HT1080 (cell line): ENCODE results near the gene ZNF565. TPM values are rescaled to one million over a fixed set of nuclear protein-coding genes. Genes with fewer than 3 reads are reported as not detected.
A peak's percentile ranks its signal among the peaks of the same experiment; 100 is the strongest.
"Not testable (repeated sequence)": the region's sequence is repeated elsewhere in the genome, so short reads cannot be mapped to it uniquely, and the experiment has no call there.

Experiments used
- DNase-seq: peaks from one replicate; pipeline ENCODE4 v3.0.0-alpha.2; 2015; ENCODE audit warnings: low read depth
- polyA plus RNA-seq, 2 experiments: library from polyadenylated mRNA; depleted of rRNA; stranded (reverse); fragments of >200 nt; gene quantifications; 2 replicates each; pipeline ENCODE4 v1.2.3, GENCODE V29; 2015
- total RNA-seq: library from RNA; depleted of rRNA; stranded (reverse); fragments of >200 nt; shearing (Covaris generic); gene quantifications from 2 replicates; pipeline ENCODE4 v1.2.3, GENCODE V29; 2014; rRNA removed

ZNF565 gene
- total RNA-seq = 0.90 and 2.2 TPM in 2 replicates
- polyA plus RNA-seq (2015; cell fraction: cytosol; rRNA removed) = 1.3 and 1.8 TPM in 2 replicates
- polyA plus RNA-seq (2015; cell fraction: nucleus; rRNA removed) = 1.8 and 1.9 TPM in 2 replicates

DNA sequence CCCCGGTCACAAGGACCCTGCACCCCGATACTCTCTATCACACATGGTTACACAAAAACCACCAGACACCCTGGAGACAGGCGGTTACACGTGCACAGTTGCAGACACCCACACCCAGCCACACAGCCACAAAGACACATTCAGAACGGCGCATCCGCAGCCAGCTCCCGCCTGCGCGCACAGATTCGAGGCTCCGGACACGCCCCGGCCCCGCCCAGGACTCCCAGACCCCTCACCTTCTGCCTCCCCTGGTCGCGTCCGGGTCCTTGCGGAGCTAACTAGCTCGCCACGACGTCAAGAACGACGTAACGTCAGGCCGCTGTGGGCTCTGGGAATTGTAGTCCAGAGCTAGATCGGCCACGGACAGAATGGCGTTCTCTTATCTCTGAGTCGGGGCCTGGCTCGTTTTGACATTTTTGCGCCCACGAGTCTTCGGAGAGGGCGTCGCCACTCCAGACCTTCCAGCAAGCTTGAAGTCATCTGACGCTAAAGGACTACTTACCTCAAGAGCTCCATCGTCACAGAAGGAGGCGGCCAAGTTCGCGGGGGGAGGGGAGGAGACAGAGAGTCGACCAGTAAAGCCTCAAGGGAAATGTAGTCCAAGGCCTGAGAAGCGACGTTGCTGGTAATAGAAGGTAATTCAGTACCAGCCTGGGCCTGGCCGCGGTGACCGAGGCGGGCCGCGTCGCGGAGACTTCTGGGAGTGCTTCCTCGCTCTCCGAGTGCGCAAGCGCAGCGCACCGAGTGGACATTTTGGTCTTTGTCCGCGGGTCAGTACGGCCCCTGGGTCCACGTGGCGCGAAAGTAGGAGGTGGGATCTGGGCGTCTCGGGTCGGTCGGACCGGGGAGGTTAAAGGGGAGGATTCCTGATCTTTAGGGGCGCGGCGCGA, at the start of gene ZNF565, which contains the start of gene ZNF146:
TSS of gene ZNF565 (minus strand) at position 280 of the 890 bp plus-strand sequence. CDS start 12,680 bp downstream, outside the sequence.
TSS of gene ZNF146 (plus strand) at position 721 of the 890 bp plus-strand sequence. CDS start 21,335 bp downstream, outside the sequence.
- DNase-seq = peak; percentile 97

DNA sequence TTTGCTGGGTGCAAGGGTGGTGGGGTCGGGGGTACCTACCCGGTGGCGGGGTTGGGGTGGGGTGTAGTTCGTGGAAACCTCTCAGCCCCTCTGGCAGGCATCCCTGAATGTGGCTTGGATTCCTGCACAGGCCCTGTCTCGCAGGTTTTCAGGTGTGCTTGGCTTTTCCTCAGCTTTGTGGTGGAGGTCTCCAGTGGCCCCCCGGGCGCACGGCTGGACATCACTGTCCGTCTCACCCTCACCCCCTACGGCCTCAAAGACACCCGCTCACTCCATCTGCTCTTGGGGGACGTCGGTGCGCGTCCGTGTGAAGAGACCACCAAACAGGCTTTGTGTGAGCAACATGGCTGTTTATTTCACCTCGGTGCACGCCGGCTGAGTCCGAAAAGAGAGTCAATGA, 44.7 kb upstream of the ZNF565 start:
- no peak for DNase-seq

DNA sequence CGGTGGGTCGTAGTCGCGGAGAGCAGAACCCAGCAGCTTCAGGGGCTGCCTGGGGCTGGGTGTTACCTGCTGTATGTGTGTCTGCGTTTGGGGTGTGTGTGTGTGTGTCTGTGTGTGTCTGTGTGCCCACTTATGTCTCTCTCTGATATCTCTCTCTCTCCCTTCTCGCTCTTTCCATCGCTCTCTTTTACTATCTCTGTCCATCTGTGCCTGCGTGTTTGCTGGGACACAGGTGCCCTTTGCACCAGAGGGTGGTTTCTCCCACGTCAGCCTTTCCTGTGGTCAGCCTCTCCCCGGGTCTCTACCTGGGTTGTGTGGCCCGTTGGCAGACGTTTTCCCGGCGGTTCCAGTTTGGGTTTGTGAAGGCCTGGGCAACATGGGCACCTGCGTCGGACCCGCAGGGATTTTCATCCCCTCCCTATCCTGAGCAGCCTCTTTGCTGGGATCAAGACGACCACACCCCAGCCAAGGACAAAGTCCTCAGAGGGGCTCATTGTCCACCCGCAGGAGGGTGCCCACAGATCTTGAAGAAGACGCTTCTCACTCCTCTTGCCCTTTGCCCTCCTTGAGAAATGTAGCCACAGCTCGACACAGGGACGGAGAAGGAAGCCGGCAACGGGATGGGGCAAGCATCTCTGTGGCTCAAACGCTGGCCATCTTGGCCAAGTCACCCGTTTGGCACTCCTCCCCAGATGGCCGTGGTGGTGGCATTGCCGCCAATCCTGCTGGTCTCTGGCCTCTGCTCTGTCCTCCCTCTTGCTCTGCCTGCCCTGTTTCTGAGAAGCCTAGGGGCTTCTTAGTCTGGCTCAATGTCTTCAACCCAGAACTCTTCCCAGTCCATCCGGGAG, 43.8 kb upstream of the ZNF565 start:
- DNase-seq = no peak

DNA sequence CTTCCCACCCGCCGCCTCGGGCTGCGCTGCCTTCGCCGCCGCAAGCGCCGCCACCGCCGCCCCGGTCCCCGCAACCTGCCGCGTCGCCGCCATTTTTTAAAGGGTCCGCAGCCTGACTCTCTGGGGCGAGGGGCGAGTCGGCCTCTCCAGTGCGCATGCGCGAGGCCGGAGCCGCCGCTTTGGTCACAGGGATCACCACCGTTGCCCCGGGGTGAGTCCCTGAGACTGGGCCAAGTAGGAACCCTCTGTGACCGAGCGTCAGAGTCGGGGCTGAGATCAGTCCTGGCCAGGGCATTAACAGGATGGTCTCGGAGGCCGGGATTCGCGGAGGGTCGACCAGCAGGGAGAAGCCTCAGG, 43.0 kb upstream of the ZNF565 start:
- DNase-seq = no peak

DNA sequence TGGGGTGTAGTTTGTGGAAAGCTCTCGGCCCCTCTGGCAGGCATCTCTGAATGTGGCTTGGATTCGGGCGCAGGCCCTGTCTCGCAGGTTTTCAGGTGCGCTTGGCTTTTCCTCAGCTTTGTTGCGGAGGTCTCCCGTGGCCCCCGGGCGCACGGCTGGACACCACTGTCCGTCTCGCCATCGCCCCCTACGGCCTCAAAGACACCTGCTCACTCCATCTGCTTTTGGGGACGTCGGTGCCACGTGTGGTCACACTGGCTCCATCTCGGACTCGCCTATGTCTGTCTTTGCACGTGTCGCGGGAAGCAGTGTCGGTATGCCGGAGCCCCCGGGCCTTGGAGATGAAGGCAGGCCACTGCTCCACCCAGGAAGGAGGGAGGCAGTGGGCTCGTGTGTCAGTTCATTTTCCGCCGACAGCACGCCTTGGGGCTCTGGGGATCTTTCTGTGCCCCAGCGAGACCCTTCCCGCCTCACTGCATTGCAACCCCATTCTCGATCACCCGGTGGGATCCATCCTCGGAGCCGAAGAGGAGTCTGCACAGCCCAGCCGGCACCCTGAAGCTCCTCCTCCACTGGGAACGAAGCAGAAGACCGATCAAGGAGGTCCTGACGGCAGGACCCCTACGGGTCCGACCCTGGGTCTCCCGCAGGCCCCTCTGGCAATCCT, 42.5 kb upstream of the ZNF565 start:
- DNase-seq = no peak

DNA sequence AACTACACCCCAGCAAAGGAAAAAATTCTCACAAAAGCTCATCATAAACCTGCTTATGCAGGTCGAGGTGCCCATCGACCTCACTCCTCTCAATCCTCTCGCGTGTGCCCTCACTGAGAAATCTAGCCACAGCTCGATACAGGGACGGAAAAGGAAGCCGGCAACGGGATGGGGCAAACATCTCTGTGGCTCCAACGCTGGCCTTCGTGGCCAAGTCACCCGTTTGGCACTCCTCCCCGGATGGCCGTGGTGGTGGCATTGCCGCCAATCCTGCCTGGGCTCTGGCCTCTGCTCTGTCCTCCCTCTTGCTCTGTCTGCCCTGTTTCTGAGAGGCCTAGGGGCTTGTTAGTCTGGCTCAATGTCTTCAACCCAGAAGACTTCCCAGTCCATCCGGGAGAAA, 41.6 kb upstream of the ZNF565 start:
- no peak for DNase-seq

DNA sequence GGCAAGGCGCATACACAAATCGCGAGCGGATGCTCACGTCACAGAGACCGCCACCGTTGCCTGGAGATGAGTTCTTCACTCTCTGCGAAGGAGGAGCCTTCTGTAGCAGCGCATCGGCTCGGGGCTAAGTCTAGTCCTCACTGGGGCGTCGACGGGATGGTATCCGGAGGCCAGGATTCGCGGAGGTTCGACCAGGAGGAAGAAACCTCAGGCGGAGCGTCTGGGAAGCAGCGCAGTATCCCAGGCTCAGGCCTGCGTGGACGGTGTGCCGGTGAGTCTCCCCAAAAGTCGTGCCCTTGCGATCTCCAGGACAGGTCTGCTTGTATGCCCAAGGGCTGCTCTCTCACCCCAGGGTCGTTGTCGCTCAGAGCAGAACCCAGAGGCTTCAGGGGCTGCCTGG, 40.9 kb upstream of the ZNF565 start:
- no peak for DNase-seq

DNA sequence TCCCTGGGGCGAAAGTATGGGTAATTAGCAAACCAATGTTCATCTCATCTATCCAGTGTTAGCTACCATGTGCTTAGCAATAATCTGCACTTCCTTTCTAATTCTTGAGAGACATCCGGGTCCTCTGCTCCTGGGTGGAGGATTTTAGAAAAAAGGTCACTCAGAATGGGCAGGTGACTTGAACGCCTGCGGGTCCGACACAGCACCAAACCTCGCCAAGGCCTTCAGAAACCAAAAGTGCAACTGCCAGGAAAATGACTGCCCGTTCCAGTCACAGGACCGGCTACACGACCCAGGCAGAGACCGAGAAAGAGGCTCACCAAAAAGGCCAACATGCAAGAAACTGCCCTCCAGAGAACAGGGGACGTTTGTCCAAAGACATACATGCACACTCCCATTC, 40.4 kb upstream of the ZNF565 start:
- no peak for DNase-seq

DNA sequence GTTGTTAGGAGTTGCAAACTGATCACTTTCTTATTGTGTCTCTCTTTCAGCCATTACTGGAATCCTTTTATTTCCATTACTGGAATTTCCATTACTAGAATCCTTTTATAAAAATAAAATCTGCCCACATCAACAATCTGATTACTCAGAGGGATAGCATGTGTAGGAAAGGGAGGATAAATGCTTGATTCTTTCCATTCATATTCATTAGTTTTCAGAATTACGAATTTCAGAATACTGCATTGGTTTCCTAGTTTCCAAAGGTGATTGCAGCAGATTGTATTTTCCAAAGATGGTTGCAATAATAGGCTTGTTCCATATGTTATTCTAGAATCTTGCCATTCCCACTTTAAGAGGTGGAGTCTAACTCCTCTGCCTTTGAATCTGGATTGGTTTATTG, 37.6 kb upstream of the ZNF565 start:
- DNase-seq = no peak

DNA sequence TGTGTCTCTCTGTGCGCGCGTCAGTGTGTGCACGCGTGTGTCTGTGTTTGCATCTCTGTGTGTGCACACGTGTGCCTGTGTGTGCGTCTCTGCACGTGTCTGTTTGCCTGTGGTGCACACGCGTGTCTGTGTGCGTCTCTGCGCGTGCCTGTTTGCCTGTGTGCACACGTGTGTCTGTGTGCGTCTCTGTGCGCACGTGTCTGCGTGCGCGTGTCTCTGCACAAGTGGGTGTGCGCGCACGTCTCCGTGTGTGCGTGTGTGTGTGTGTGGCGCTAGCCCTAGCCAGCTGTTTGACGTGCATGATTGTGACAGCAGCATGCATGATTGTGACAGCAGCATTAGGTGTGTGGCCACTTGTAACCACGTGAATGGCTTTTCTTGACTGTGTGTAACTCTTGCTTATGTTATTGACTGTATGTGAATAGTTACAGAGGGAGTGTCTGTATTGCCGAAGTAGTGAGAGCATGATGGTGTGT, 31.6 kb upstream of the ZNF565 start:
- DNase-seq = no peak

DNA sequence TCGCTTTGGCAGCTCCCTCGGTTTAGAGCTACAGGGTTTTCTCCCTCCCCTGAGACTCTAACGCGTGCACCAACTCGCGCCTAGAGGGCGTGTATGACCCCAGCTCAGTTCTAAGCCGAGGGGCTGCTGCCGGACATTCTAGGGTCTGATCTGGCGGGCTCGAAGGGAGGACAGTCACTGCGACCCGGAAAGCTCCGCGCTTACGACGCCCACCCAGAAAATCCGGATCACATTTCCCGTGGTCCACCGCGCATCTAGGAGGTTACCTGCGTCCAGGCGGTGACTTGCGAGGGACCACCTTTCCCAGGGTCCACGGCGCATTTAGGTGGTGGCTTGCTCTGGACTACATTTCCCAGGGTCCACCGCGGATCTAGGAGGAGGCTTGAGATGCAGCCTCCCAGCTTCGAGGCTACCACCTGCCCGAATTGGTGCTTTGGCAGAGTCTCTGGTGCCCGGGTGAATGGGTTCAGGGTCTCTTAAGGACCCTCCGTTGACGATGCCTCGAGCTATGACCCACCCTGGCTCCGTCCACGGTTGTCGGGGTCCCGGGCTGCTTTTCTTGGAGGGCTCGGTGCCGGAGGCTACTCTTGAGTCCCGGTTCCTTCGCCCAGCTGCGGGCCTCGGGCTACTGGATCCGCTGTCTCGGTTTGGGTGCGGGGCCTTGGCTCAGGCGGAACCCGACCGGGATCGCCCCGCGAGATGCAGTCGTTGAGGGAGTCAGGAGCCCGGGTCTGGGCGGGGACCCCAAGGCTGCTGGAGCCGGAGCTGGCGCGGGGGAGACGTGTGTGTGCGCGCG, 30.9 kb upstream of the ZNF565 start:
- DNase-seq = no peak

DNA sequence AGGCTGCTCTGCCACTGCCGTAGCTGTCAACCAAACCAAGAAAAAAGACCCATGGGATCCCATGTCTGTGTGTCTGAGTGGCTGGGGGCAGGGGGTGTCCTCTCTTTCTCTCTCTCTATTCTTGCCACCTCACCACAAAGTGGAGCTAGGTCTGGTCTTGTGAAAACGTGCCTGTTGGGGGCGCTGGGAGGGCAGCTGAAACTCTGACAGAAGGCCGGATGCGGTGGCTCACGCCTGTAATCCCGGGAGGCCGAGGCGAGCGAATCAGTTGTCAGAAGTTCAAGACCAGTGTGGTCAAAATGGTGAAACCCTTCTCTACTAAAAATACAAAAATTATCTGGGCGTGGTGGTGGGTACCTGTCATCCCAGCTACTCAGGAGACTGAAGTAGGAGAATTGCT, 29.6 kb upstream of the ZNF565 start:
- DNase-seq = no peak

DNA sequence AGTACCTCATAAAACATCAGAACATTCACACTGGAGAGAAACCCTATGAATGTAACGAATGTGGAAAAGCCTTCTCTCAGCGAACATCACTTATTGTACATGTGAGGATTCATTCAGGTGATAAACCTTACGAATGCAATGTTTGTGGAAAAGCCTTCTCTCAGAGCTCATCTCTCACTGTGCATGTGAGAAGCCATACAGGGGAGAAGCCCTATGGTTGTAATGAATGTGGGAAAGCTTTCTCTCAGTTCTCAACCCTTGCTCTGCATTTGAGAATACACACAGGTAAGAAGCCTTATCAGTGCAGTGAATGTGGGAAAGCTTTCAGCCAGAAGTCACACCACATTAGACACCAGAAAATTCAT, 22.5 kb upstream of the ZNF565 start:
- DNase-seq = no peak

DNA sequence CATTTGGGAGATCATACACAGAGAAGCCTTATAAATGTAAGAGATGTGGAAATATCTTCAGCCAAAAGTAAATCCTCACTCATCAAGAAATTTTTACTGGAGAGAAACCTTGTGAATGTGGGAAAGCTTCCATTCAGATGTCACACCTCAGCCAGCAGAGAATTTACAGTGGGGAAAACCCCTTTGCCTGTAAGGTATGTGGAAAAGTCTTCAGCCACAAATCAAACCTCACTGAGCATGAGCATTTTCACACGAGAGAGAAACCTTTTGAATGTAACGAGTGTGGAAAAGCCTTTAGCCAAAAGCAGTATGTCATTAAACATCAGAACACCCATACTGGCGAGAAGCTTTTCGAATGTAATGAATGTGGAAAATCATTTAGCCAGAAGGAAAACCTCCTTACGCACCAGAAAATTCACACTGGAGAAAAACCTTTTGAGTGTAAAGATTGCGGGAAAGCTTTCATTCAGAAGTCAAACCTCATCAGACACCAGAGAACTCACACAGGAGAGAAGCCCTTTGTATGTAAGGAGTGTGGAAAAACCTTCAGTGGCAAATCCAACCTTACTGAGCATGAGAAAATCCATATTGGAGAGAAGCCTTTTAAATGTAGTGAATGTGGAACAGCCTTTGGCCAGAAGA, 22.0 kb upstream of the ZNF565 start:
- DNase-seq = no peak

DNA sequence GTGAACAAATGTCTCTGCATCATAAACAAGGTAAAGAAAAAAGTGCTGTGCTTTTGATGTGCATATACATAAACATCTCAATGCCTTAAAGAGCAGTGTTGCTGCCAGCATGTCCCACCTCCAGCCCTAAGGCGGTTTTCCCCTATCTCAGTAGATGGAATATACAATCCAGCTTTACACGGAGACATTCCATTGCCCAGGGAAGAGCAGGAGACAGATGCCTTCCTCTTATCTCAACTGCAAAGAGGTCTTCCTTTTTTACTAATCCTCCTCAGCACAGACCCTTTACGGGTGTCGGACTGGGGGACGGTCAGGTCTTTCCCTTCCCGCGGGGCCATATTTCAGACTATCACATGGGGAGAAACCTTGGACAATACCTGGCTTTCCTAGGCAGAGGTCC, 19.2 kb upstream of the ZNF565 start:
- not testable (repeated sequence) for DNase-seq

DNA sequence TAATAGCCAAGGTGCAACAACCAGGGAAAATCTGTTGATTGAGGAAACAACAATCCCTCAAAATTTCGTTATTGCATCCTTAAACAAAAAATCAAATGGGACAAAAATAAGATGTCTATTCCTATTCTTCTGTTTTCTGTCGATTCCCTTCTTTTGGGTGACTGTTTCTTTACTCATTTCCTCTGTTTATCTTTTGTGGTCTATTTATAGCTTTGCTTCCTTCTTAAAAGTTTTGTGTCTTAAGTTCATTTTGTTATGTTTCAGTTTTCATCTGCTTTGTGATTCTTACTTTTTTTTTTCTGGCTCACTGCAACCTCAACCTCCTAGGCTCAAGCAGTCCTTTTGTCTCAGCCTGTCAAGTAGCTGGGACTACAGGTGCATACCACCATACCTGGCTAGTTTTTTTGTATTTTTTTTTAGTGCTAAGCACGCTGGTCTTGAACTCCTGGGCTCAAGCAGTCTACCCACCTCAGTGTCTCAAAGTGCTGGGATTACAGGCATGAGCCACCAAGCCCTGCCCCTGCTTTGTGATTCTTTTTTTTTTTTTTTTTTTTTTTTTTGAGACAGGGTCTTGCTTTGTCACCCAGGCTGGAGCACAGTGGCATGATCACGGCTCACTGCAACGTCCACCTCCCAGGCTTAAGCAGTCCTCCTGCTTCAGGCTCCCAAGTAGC, 10.9 kb upstream of the ZNF565 start:
- DNase-seq = peak; percentile 60

DNA sequence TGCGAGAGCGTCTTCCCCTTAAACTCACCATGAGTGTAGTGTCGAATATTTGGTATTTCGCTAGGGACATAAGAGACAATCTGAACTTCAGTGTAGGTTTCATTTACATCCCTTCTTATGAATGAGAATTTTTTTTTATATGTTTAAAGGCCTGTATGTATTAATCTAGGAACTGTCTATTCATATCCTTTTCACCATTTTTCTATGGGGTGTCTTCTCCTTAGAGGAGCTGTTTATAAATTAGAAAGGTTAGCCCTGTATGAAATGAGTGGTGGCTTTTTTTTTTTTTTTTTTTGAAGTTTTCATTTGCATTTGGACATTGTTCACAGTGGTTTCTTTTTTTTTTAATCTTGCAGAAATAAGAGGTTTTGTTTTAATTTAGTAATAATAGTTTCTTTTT, 8.0 kb upstream of the ZNF565 start:
- no peak for DNase-seq

DNA sequence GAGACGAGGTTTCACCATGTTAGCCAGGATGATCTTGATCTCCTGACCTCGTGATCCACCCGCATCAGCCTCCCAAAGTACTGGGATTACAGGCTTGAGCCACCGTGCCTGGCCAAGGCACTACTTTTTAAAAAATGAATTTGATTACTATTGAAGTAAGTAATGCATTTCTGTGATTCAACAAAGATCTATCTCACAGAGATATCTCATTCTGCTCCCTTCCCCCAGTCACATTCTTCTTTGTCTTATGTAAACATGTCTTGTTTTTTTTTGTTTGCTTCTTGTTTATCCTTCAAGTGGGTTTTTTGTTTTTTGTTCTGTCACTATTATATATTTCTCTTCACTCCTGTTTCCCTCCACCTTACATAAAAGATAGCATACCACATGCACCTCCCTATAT, 7.0 kb upstream of the ZNF565 start:
- DNase-seq = no peak

DNA sequence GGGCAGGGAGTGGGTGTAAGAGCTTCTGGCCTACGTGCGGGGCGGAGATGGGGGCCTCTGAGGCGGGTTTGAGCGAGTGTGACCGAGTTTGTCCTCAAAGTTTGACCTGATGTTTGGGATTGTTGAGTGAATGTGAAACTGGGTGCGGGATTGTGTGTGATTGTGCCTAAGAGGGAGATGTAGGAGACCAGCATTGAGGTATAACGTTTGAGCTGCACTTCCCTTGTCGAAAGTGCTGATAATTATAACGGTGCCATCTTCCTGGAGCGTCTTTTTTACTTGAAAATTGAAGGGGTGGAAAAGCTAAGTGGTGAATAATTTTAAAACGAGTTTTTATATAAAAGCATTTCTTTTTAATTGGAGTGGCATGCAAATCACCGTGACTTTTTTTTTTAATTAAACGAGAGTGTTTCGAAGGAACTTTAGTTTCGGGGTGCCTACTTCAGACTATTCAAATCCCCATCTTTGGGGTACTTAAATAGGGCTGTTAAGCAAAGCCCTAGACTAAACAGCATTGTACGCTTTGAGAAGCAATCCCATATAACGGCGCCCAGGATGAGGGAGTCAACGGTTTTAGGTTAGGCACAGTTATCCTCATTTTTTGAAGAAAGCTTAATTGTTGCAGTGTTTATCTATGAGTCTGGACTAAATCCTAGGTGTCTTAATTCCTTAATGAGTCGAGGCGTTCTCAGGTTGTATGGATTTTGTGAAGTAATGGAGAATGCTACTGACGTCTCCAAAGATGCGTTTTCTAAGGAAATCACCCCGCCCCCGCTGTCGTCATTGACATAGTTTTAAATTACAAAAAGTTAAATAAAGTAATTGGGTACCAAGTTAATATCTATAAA, 1.0 kb upstream of the ZNF565 start:
- no peak for DNase-seq
